Measurements from ENCODE around the gene KRTAP22-2.

DNA sequence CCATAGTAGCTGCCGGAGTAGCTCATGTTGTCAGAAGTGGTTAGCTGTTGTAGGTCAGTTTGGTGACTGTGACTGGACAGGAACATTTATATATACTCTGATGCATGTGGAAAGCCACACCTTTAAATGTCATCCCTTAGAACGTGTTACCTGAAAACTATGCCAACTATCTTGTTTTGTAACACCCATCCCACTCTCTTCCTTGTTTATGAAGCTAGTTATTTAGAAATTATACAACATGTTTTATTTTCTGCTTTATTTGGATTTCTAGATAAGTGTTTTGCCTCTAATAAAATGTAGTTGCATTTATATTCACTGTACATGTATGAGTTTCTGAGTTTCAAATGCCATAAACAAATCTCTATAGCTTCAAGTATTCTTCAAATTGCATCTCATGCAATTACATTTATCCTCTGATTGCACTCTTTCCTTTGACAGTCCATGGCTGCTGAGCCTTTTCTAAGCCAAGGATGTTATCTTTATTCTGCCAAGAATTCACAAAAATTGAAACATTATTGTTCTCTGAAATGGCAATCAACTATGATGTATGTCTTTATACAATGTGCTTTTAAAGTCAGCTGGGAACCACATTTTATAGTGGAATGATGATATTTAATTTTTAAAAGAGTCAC, 28.8 kb downstream of the KRTAP22-2 start, which contains the start of gene KRTAP19-7:
- TF ChIP-seq, protein P1, sequence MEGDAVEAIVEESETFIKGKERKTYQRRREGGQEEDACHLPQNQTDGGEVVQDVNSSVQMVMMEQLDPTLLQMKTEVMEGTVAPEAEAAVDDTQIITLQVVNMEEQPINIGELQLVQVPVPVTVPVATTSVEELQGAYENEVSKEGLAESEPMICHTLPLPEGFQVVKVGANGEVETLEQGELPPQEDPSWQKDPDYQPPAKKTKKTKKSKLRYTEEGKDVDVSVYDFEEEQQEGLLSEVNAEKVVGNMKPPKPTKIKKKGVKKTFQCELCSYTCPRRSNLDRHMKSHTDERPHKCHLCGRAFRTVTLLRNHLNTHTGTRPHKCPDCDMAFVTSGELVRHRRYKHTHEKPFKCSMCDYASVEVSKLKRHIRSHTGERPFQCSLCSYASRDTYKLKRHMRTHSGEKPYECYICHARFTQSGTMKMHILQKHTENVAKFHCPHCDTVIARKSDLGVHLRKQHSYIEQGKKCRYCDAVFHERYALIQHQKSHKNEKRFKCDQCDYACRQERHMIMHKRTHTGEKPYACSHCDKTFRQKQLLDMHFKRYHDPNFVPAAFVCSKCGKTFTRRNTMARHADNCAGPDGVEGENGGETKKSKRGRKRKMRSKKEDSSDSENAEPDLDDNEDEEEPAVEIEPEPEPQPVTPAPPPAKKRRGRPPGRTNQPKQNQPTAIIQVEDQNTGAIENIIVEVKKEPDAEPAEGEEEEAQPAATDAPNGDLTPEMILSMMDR (IDR thresholded peaks at IDR 0.05): no peak
- TF ChIP-seq POLR2A (IDR thresholded peaks at IDR 0.05): no peak
